BJ (cell line): ENCODE results near the gene GPBP1L1. TPM values are rescaled to one million over a fixed set of nuclear protein-coding genes. Genes with fewer than 3 reads are reported as not detected.

Experiments
- CTCF ChIA-PET: fragments of 350-600 bp; formaldehyde crosslinking; extraction: SDS; loops from one replicate; lab custom pipeline; 2021; ENCODE audit warnings: antibody characterized with exemption, inconsistent platforms; lab: Yijun Ruan, JAX
- POLR2A ChIA-PET: fragments of 300-600 bp; sonication (Branson Sonifier 250); formaldehyde crosslinking; extraction: SDS; loops from one replicate; lab custom pipeline; 2021; ENCODE audit warnings: antibody characterized with exemption; lab: Charles Lee
- DNase-seq: peaks from one replicate; pipeline ENCODE4 v3.0.0-alpha.2; 2011; ENCODE audit warnings: low read depth
- H3K27me3 ChIP-seq: 2 replicates; pipeline ENCODE4 v1.6.0; 2011; ENCODE audit warnings: low read length; ENCODE audit not compliant: control insufficient read depth, insufficient read depth
- H3K36me3 ChIP-seq: 2 replicates; pipeline ENCODE4 v1.5.1; 2011; ENCODE audit warnings: low read length; ENCODE audit not compliant: control insufficient read depth, insufficient read depth
- H3K4me3 ChIP-seq: 2 replicates; pipeline ENCODE4 v1.5.1; 2011; ENCODE audit warnings: low read depth, mild to moderate bottlenecking, control low read depth, low read length
- CTCF ChIP-seq: IDR thresholded peaks from 2 replicates; pipeline ENCODE4 v1.5.1; 2011; ENCODE audit warnings: low read depth, mild to moderate bottlenecking, control low read depth, inconsistent platforms, low read length, moderate library complexity; ENCODE audit not compliant: insufficient read depth
- polyA plus RNA-seq: library from polyadenylated mRNA; depleted of rRNA; stranded (reverse); fragments of >200 nt; gene quantifications from 2 replicates; pipeline ENCODE4 v1.2.3, GENCODE V29; 2011

Gene GPBP1L1
- polyA plus RNA-seq, 1 experiment, result 42.8 TPM

- DNase-seq, result no peak
- TF ChIP-seq CTCF, result no peak
- ChIA-PET POLR2A (interaction anchor here (0.6 kb wide), 1 partner anchor 367 kb away, joined by 15 read pairs; no protein-coding TSS in a partner anchor), CTCF (interaction anchor here (0.7 kb wide), 1 partner anchor 438 kb away, joined by 3 read pairs; no protein-coding TSS in a partner anchor)
- Histone ChIP-seq H3K27me3 (no peaks in the 10 kb centered on the region), H3K4me3 (no peak overlapping the region), H3K36me3 (no peaks in the 10 kb centered on the region)
Measured at GRCh38 chr1:45669859-45670655, 16.3 kb downstream of the GPBP1L1 start.

GRCh38 chr1:45669379-45669778 is 17.0 kb downstream of the GPBP1L1 start:
- DNase-seq, result no peak
- Histone ChIP-seq H3K36me3 (no peaks in the 10 kb centered on the region), H3K4me3 (no peak overlapping the region), H3K27me3 (no peaks in the 10 kb centered on the region)
- ChIA-PET CTCF (interaction anchor here (1.3 kb wide), 1 partner anchor 19 kb away, joined by 3 read pairs; no protein-coding TSS in a partner anchor), POLR2A (interaction anchor here (0.6 kb wide), 1 partner anchor 366 kb away, joined by 15 read pairs; no protein-coding TSS in a partner anchor)
- no peak for TF ChIP-seq CTCF

GRCh38 chr1:45668526-45668925 is 17.8 kb downstream of the GPBP1L1 start:
- no peaks in the 10 kb centered on the region for H3K36me3 ChIP-seq
- no peaks in the 10 kb centered on the region for H3K27me3 ChIP-seq
- ChIA-PET POLR2A (no interaction called here), CTCF (interaction anchor here (1.3 kb wide), 1 partner anchor 18 kb away, joined by 3 read pairs; no protein-coding TSS in a partner anchor)
- TF ChIP-seq CTCF, result no peak
- no peak overlapping the region for H3K4me3 ChIP-seq
- no peak for DNase-seq

- Histone ChIP-seq H3K36me3 (no peaks in the 10 kb centered on the region), H3K4me3 (no peak overlapping the region), H3K27me3 (no peaks in the 10 kb centered on the region)
- CTCF ChIA-PET, result no interaction called here
- DNase-seq, result no peak
- no peak for TF ChIP-seq CTCF
- POLR2A ChIA-PET, result no interaction called here
Measured at GRCh38 chr1:45667321-45668111, 18.8 kb downstream of the GPBP1L1 start.

GRCh38 chr1:45666836-45667235 is 19.5 kb downstream of the GPBP1L1 start:
- TF ChIP-seq CTCF, result no peak

More at GRCh38 chr1:45666836-45667235, 19.5 kb downstream of the GPBP1L1 start:
- no peak for DNase-seq
- no peaks in the 10 kb centered on the region for H3K27me3 ChIP-seq
- H3K4me3 ChIP-seq, result no peak overlapping the region
- ChIA-PET CTCF (interaction anchor here (0.7 kb wide), 1 partner anchor 155 kb away, joined by 3 read pairs; no protein-coding TSS in a partner anchor), POLR2A (no interaction called here)
- no peaks in the 10 kb centered on the region for H3K36me3 ChIP-seq
